H1 (cell line): ENCODE results near the gene RASL11B. TPM values are rescaled to one million over a fixed set of nuclear protein-coding genes. Genes with fewer than 3 reads are reported as not detected.

ENCODE experiments used
- CTCF ChIA-PET: fragments of 300-600 bp; sonication (Branson Sonifier 250); formaldehyde crosslinking; loops from one replicate; lab custom pipeline; 2021; ENCODE audit not compliant: partially characterized antibody; lab: Charles Lee
- POLR2A ChIA-PET: fragments of 300-600 bp; sonication (Branson Sonifier 250); formaldehyde crosslinking; loops from one replicate; lab custom pipeline; 2021; ENCODE audit warnings: inconsistent platforms; ENCODE audit not compliant: partially characterized antibody; lab: Charles Lee
- DNase-seq, 2 experiments: peaks; one replicate each; pipeline versions ENCODE4 v3.0.0 to v3.0.0-alpha.2; 2010 to 2022; ENCODE audit warnings: low spot score in 2 of 2, low read depth in 1 of 2, mixed read lengths in 1 of 2
- FAIRE-seq: peaks from 2 replicates; lab custom pipeline; 2011; peaks lifted over from hg19 to GRCh38; lab: Jason Lieb, UNC
- H2AFZ ChIP-seq: 2 replicates; pipeline ENCODE4 v1.8.1; 2012; ENCODE audit warnings: low read length, inconsistent platforms
- H2AK5ac ChIP-seq: 2 replicates; pipeline ENCODE4 v1.6.1; 2013; ENCODE audit warnings: low read depth, low read length
- H2BK120ac ChIP-seq: replicated peaks from 2 replicates; pipeline ENCODE3; 2013; ENCODE audit warnings: low read depth, low read length, inconsistent platforms
- H2BK12ac ChIP-seq: 2 replicates; pipeline ENCODE4 v1.6.1; 2013; ENCODE audit warnings: low read depth, low read length
- H2BK15ac ChIP-seq: 2 replicates; pipeline ENCODE4 v1.6.1; 2013; ENCODE audit warnings: low read length
- H2BK20ac ChIP-seq: 2 replicates; pipeline ENCODE4 v1.6.1; 2013; ENCODE audit warnings: low read length
- H2BK5ac ChIP-seq: 2 replicates; pipeline ENCODE4 v1.6.1; 2013; ENCODE audit warnings: low read depth, low read length
- H3K14ac ChIP-seq: 2 replicates; pipeline ENCODE4 v1.6.1; 2013; ENCODE audit warnings: inconsistent platforms; ENCODE audit not compliant: insufficient read length
- H3K18ac ChIP-seq: 2 replicates; pipeline ENCODE4 v1.6.1; 2013; ENCODE audit warnings: low read length; ENCODE audit errors: extremely low read depth
- H3K23ac ChIP-seq: 2 replicates; pipeline ENCODE4 v1.6.1; 2013; ENCODE audit warnings: inconsistent platforms; ENCODE audit not compliant: insufficient read length
- H3K23me2 ChIP-seq: 2 replicates; pipeline ENCODE4 v1.6.1; 2013; ENCODE audit warnings: low read depth, low read length
- H3K27ac ChIP-seq: 2 replicates; pipeline ENCODE4 v1.6.1; 2011; ENCODE audit warnings: low read depth, low read length, inconsistent platforms
- H3K27me3 ChIP-seq, 4 experiments: replicated peaks in 1 of 4; 1 replicate in 1 of 4; 2 replicates in 3 of 4; pipeline versions ENCODE4 v1.6.1 to v1.8.1; 2011 to 2013; ENCODE audit warnings: low read length in 3 of 4, mild to moderate bottlenecking in 3 of 4, inconsistent platforms in 2 of 4, mixed read lengths in 2 of 4, moderate library complexity in 1 of 4; ENCODE audit not compliant: control insufficient read depth in 3 of 4, insufficient read depth in 3 of 4; ENCODE audit errors: extremely low read depth in 1 of 4
- H3K36me3 ChIP-seq, 4 experiments: 2 replicates each; pipeline versions ENCODE4 v1.6.1 to v1.8.1; 2011 to 2013; ENCODE audit warnings: mild to moderate bottlenecking in 4 of 4, low read length in 3 of 4, moderate library complexity in 2 of 4, control low read depth in 1 of 4, inconsistent platforms in 1 of 4; ENCODE audit not compliant: insufficient read depth in 4 of 4, control insufficient read depth in 2 of 4
- H3K4ac ChIP-seq: replicated peaks from 2 replicates; pipeline ENCODE3; 2013; ENCODE audit warnings: low read length, low read depth, mixed read lengths, inconsistent platforms; ENCODE audit not compliant: insufficient read length
- H3K4me1 ChIP-seq, 4 experiments: replicated peaks in 1 of 4; 1 replicate in 1 of 4; 2 replicates in 3 of 4; pipeline versions ENCODE4 v1.6.1 to v1.8.1; 2011 to 2013; ENCODE audit warnings: low read length in 3 of 4, inconsistent platforms in 2 of 4, mixed read lengths in 1 of 4; ENCODE audit not compliant: insufficient read depth in 4 of 4, control insufficient read depth in 3 of 4
- H3K4me2 ChIP-seq, 2 experiments: 2 replicates each; pipeline versions ENCODE4 v1.6.1 to v1.8.1; 2011 to 2013; ENCODE audit warnings: low read depth in 2 of 2, low read length in 2 of 2, control low read depth in 1 of 2, inconsistent platforms in 1 of 2, mild to moderate bottlenecking in 1 of 2; ENCODE audit not compliant: insufficient read depth in 1 of 2
- H3K4me3 ChIP-seq, 4 experiments: fragments of 200-600, 300-600 bp in 1 of 4; sonication (generic), shearing (Covaris generic), sonication (Bioruptor Twin) in 1 of 4; 2 replicates each; pipeline versions ENCODE4 v1.5.1 to v1.8.1; 2011 to 2016; ENCODE audit warnings: low read length in 4 of 4, low read depth in 3 of 4, control low read depth in 2 of 4, inconsistent platforms in 2 of 4, mild to moderate bottlenecking in 2 of 4, mixed read lengths in 1 of 4, moderate library complexity in 1 of 4; ENCODE audit not compliant: insufficient read depth in 2 of 4; ENCODE audit errors: extremely low read depth in 1 of 4
- H3K56ac ChIP-seq: replicated peaks from 2 replicates; pipeline ENCODE3; 2013; ENCODE audit warnings: low read depth, mild to moderate bottlenecking, mixed read lengths, low read length, inconsistent platforms; ENCODE audit not compliant: insufficient read length
- H3K79me1 ChIP-seq: 2 replicates; pipeline ENCODE4 v1.6.1; 2013; ENCODE audit warnings: low read depth, low read length, control low read depth
- H3K79me2 ChIP-seq, 2 experiments: 2 replicates each; pipeline versions ENCODE4 v1.6.1 to v1.8.1; 2012 to 2013; ENCODE audit warnings: low read length in 2 of 2, mild to moderate bottlenecking in 2 of 2, inconsistent platforms in 1 of 2; ENCODE audit not compliant: insufficient read depth in 2 of 2, control insufficient read depth in 1 of 2
- H3K9ac ChIP-seq, 4 experiments: replicated peaks in 1 of 4; 1 replicate in 1 of 4; 2 replicates in 3 of 4; pipeline versions ENCODE4 v1.6.1 to v1.8.1; 2011 to 2013; ENCODE audit warnings: low read depth in 3 of 4, low read length in 3 of 4, control low read depth in 2 of 4, mild to moderate bottlenecking in 2 of 4, moderate library complexity in 2 of 4, inconsistent platforms in 1 of 4; ENCODE audit errors: extremely low read depth in 1 of 4
- H3K9me3 ChIP-seq, 2 experiments: 2 replicates each; pipeline versions ENCODE4 v1.6.1 to v1.8.1; 2012 to 2013; ENCODE audit warnings: mild to moderate bottlenecking in 2 of 2, moderate library complexity in 2 of 2, control low read depth in 1 of 2, inconsistent platforms in 1 of 2, low read depth in 1 of 2, low read length in 1 of 2, mixed read lengths in 1 of 2; ENCODE audit not compliant: insufficient read depth in 2 of 2
- H4K20me1 ChIP-seq, 2 experiments: replicated peaks in 1 of 2; 2 replicates each; pipeline versions ENCODE3 to v1.8.1; 2011 to 2013; ENCODE audit warnings: inconsistent platforms in 2 of 2, low read length in 2 of 2, mild to moderate bottlenecking in 1 of 2; ENCODE audit not compliant: insufficient read depth in 2 of 2, control insufficient read depth in 1 of 2
- H4K5ac ChIP-seq: 2 replicates; pipeline ENCODE4 v1.6.1; 2013; ENCODE audit warnings: low read length, low read depth, mixed read lengths, inconsistent platforms; ENCODE audit not compliant: insufficient read length
- H4K8ac ChIP-seq: 2 replicates; pipeline ENCODE4 v1.8.0; 2013; ENCODE audit warnings: mild to moderate bottlenecking, moderate library complexity, low read length, inconsistent platforms; ENCODE audit not compliant: insufficient read depth; ENCODE audit errors: extremely low read depth
- H4K91ac ChIP-seq: replicated peaks from 2 replicates; pipeline ENCODE3; 2013; ENCODE audit warnings: low read length, mixed read lengths, inconsistent platforms; ENCODE audit not compliant: insufficient read length
- BCL11A ChIP-seq, 2 experiments: IDR thresholded peaks; one replicate each; pipeline ENCODE4 v1.6.1; 2011; ENCODE audit warnings: low read depth in 2 of 2, low read length in 2 of 2, mild to moderate bottlenecking in 2 of 2
- CREB1 ChIP-seq: IDR thresholded peaks from 2 replicates; pipeline ENCODE4 v1.6.1; 2012; ENCODE audit warnings: inconsistent platforms
- E2F6 ChIP-seq: IDR thresholded peaks from 2 replicates; pipeline ENCODE4 v1.6.1; 2012; ENCODE audit warnings: inconsistent platforms
- POLR2AphosphoS5 ChIP-seq: IDR thresholded peaks from 2 replicates; pipeline ENCODE4 v1.6.1; 2011; ENCODE audit warnings: low read depth, low read length
- RFX5 ChIP-seq: IDR thresholded peaks from 2 replicates; pipeline ENCODE4 v1.6.1; 2011; ENCODE audit warnings: low read depth, low read length, improper control_type of control experiment, borderline replicate concordance
- RNF2 ChIP-seq: fragments of 200-900, 300-1000 bp; sonication (generic); IDR thresholded peaks from 2 replicates; pipeline ENCODE4 v1.7.1; 2016; ENCODE audit warnings: borderline replicate concordance, low read depth, mild to moderate bottlenecking, antibody characterized with exemption, low read length; ENCODE audit not compliant: poor library complexity, severe bottlenecking; ENCODE audit errors: missing control alignments
- SP1 ChIP-seq: IDR thresholded peaks from 2 replicates; pipeline ENCODE4 v1.6.1; 2011; ENCODE audit warnings: low read depth, low read length
- TAF1 ChIP-seq: IDR thresholded peaks from 2 replicates; pipeline ENCODE4 v1.6.1; 2011; ENCODE audit warnings: mild to moderate bottlenecking, low read depth, low read length
- TBP ChIP-seq: IDR thresholded peaks from 2 replicates; pipeline ENCODE4 v1.6.1; 2011; ENCODE audit warnings: low read depth, low read length, improper control_type of control experiment
- ZNF274 ChIP-seq: IDR thresholded peaks from 2 replicates; pipeline ENCODE4 v1.7.0; 2012; ENCODE audit warnings: low read length, borderline replicate concordance; ENCODE audit errors: extremely low read depth
- WGBS, 2 experiments: shearing (Covaris generic) in 1 of 2; methylation state at CpG; one replicate each; pipeline versions ENCODE4 v1.1.6 to v1.1.7; 2013 to 2015; ENCODE audit warnings: low lambda C conversion rate in 2 of 2, mixed read lengths in 2 of 2, inconsistent platforms in 1 of 2, low coverage in 1 of 2, missing lambda C conversion rate in 1 of 2; ENCODE audit not compliant: insufficient replicate concordance in 2 of 2, insufficient coverage in 1 of 2, insufficient read length in 1 of 2; ENCODE audit errors: extremely low coverage in 1 of 2, missing lambda C conversion rate in 1 of 2; 5-methylcytosine and 5-hydroxymethylcytosine counted together
- polyA plus RNA-seq, 7 experiments: library from polyadenylated mRNA; depleted of rRNA in 3 of 7; stranded (reverse) in 5 of 7; unstranded in 2 of 7; fragments of >200 nt in 5 of 7; fragments of 200-250 nt in 2 of 7; gene quantifications; 1 replicate in 5 of 7; 2 replicates in 1 of 7; 4 replicates in 1 of 7; pipeline versions ENCODE4 v1.2.1 to v1.2.3, GENCODE V29; 2011 to 2013; ENCODE audit warnings: missing spikeins in 2 of 7, mixed read lengths in 2 of 7
- total RNA-seq: library from RNA; stranded (reverse); fragmentation: NEBNext Ultra II Directional; extraction: Animal tissue kit (Norgen Biotek cat#: 25700); gene quantifications from 2 replicates; pipeline ENCODE4 v1.2.1, GENCODE V29; 2021

RASL11B gene
- total and polyA plus RNA-seq, 2 of the 8 experiments (the other 6 are each of a cell fraction or from before 2014, with no cell fraction given), result 49.8 to 75.5 TPM

GRCh38 chr4:52873191-52873590 lies 11.1 kb downstream of the RASL11B start:
- Histone ChIP-seq H3K14ac (no peak overlapping the region), H3K4ac (no peak overlapping the region), H3K79me2 (no peaks in the 10 kb centered on the region), H2BK15ac (no peak overlapping the region), H3K36me3 (no peaks in the 10 kb centered on the region), H2BK20ac (peak overlapping the region; percentile 78; the same call in 1 of the 2 replicates), H4K20me1 (no peaks in the 10 kb centered on the region), H4K91ac (no peak overlapping the region), H2AK5ac (no peak overlapping the region), H3K18ac (0 out of 2 replicates have a peak overlapping the region, but pooled peaks have one; percentile 4), H3K4me3 (peak overlapping the region in 1 of 4 experiments; percentile 45; a peak in 2 of 8 replicates), H3K27ac (no peak overlapping the region), H2BK5ac (peak overlapping the region; percentile 4; the same call in 1 of the 2 replicates), H3K9me3 (no peaks in the 10 kb centered on the region), H4K5ac (no peak overlapping the region), H3K56ac (no peak overlapping the region), H4K8ac (no peak overlapping the region), H3K9ac (no peak overlapping the region), H3K23ac (no peak overlapping the region), H3K4me1 (peaks cover 6 to 33% (median 23%) of the 10 kb centered on the region in 4 experiments), H3K79me1 (no peaks in the 10 kb centered on the region), H2BK120ac (no peak overlapping the region), H3K4me2 (peak overlapping the region; percentile 46 to 57), H3K23me2 (no peaks in the 10 kb centered on the region), H2AFZ (no peak overlapping the region), H2BK12ac (peak overlapping the region; percentile 91), H3K27me3 (no peaks in the 10 kb centered on the region; a peak in 2 of 7 replicates)
- WGBS, 2 experiments, result 48% methylated on average over 1 of the region's 1 CpG; no CpG with 5 or more reads in 1 of the 2 experiments
- ChIA-PET CTCF (interaction anchor here (0.9 to 1.8 kb wide), 6 partner anchors 8 to 109 kb away, joined by 3 to 4 read pairs (median 3); partner anchors contain the start of gene RASL11B), POLR2A (interaction anchor here (0.9 to 4.7 kb wide), 9 partner anchors 9 to 218 kb away, joined by 3 to 43 read pairs (median 5); no protein-coding TSS in a partner anchor)
- DNase-seq, result no peak
- peak; percentile 57 for FAIRE-seq
- TF ChIP-seq CREB1 (no peak), RFX5 (no peak), TAF1 (no peak), SP1 (no peak), TBP (peak; percentile 17; the same call in 1 of the 2 replicates), BCL11A (IDR thresholded peaks at IDR 0.05; ENCODE audit: low read depth in 2 of 2, low read length in 2 of 2) (no peak), POLR2AphosphoS5 (no peak), ZNF274 (no peak), E2F6 (peak; percentile 29; the same call in 1 of the 2 replicates), RNF2 (no peak)
